ENCODE measurements around the gene EBF4.

EBF4 gene

GRCh38 chr20:2798095-2798805 lies 105.7 kb downstream of the EBF4 start:
- H3K4me1 ChIP-seq (ENCODE audit: control insufficient read depth, low read length) = no peaks in the 10 kb centered on the region
- no peaks in the 10 kb centered on the region for H3K9me2 ChIP-seq (replicated peaks; ENCODE audit: control insufficient read depth, low read length)
- H3K27ac ChIP-seq (ENCODE audit: low read depth, low read length) = no peak overlapping the region
- H3K4me3 ChIP-seq (ENCODE audit: low read length) = no peak overlapping the region
- H3K4me2 ChIP-seq (ENCODE audit: low read length) = no peak overlapping the region
- no peaks in the 10 kb centered on the region for H3K36me3 ChIP-seq (ENCODE audit: control insufficient read depth, low read length)
- no peaks in the 10 kb centered on the region for H4K20me1 ChIP-seq (ENCODE audit: control insufficient read depth, insufficient read depth, low read depth, low read length)
- peaks cover 3% of the 10 kb centered on the region; the same call in 1 of the 2 replicates for H3K27me3 ChIP-seq (ENCODE audit: control insufficient read depth, low read length)
- H3F3A ChIP-seq (ENCODE audit: control insufficient read depth, insufficient read depth) = no peaks in the 10 kb centered on the region
- H3K9me3 ChIP-seq (ENCODE audit: control insufficient read depth, insufficient read depth, low read length) = no peaks in the 10 kb centered on the region
- H3K79me2 ChIP-seq (ENCODE audit: control insufficient read depth, low read length) = no peaks in the 10 kb centered on the region
- no peak for TF ChIP-seq EZH2phosphoT487 (IDR thresholded peaks at IDR 0.05; ENCODE audit: borderline replicate concordance, low read length)
- no peak for TF ChIP-seq CTCF (IDR thresholded peaks at IDR 0.05; ENCODE audit: low read depth, low read length, poor library complexity, severe bottlenecking)

- H3K27ac ChIP-seq (ENCODE audit: low read depth, low read length) = no peak overlapping the region
- no peaks in the 10 kb centered on the region for H3K79me2 ChIP-seq (ENCODE audit: control insufficient read depth, low read length)
- H3K9me3 ChIP-seq (ENCODE audit: control insufficient read depth, insufficient read depth, low read length) = no peaks in the 10 kb centered on the region
- H3K9me2 ChIP-seq (replicated peaks; ENCODE audit: control insufficient read depth, low read length) = no peaks in the 10 kb centered on the region
- H3K27me3 ChIP-seq (ENCODE audit: control insufficient read depth, low read length) = peaks cover 3% of the 10 kb centered on the region; the same call in 1 of the 2 replicates
- H3K4me1 ChIP-seq (ENCODE audit: control insufficient read depth, low read length) = no peaks in the 10 kb centered on the region
- no peak for TF ChIP-seq CTCF (IDR thresholded peaks at IDR 0.05; ENCODE audit: low read depth, low read length, poor library complexity, severe bottlenecking)
- no peak for TF ChIP-seq EZH2phosphoT487 (IDR thresholded peaks at IDR 0.05; ENCODE audit: borderline replicate concordance, low read length)
- H4K20me1 ChIP-seq (ENCODE audit: control insufficient read depth, insufficient read depth, low read depth, low read length) = no peaks in the 10 kb centered on the region
- H3K4me2 ChIP-seq (ENCODE audit: low read length) = no peak overlapping the region
- no peak overlapping the region for H3K4me3 ChIP-seq (ENCODE audit: low read length)
- no peaks in the 10 kb centered on the region for H3K36me3 ChIP-seq (ENCODE audit: control insufficient read depth, low read length)
- no peaks in the 10 kb centered on the region for H3F3A ChIP-seq (ENCODE audit: control insufficient read depth, insufficient read depth)
Measured at GRCh38 chr20:2798814-2799213, 106.2 kb downstream of the EBF4 start.

GRCh38 chr20:2799271-2799670 lies 106.7 kb downstream of the EBF4 start:
- Histone ChIP-seq H3K79me2 (ENCODE audit: control insufficient read depth, low read length) (no peaks in the 10 kb centered on the region), H3F3A (ENCODE audit: control insufficient read depth, insufficient read depth) (no peaks in the 10 kb centered on the region), H3K4me1 (ENCODE audit: control insufficient read depth, low read length) (no peaks in the 10 kb centered on the region), H3K36me3 (ENCODE audit: control insufficient read depth, low read length) (no peaks in the 10 kb centered on the region), H3K9me2 (replicated peaks; ENCODE audit: control insufficient read depth, low read length) (no peaks in the 10 kb centered on the region), H3K9me3 (ENCODE audit: control insufficient read depth, insufficient read depth, low read length) (no peaks in the 10 kb centered on the region), H3K4me3 (ENCODE audit: low read length) (no peak overlapping the region), H3K4me2 (ENCODE audit: low read length) (no peak overlapping the region), H4K20me1 (ENCODE audit: control insufficient read depth, insufficient read depth, low read depth, low read length) (no peaks in the 10 kb centered on the region), H3K27ac (ENCODE audit: low read depth, low read length) (no peak overlapping the region), H3K27me3 (ENCODE audit: control insufficient read depth, low read length) (peaks cover 3% of the 10 kb centered on the region; the same call in 1 of the 2 replicates)
- TF ChIP-seq CTCF (IDR thresholded peaks at IDR 0.05; ENCODE audit: low read depth, low read length, poor library complexity, severe bottlenecking) (no peak), EZH2phosphoT487 (IDR thresholded peaks at IDR 0.05; ENCODE audit: borderline replicate concordance, low read length) (no peak)

All from DOHH2 (cell line).